Left lung (tissue), 10 donors: Measurements from ENCODE around the gene ADAMTS17. TPM values are rescaled to one million over a fixed set of nuclear protein-coding genes. Genes with fewer than 3 reads are reported as not detected.

Experiments used
- ATAC-seq: fragments of 200-7000 bp; cut with Tn5 transposase; one replicate; pipeline ENCODE4 v1.9.1; 2020; ENCODE audit warnings: moderate library complexity
- DNase-seq, 4 donors: peaks; one replicate each; pipeline ENCODE4 v3.0.0-alpha.2; 2013 to 2020
- H3K27ac ChIP-seq, 2 donors: fragments of 200-600 bp; sonication (generic) in 1 of 2; one replicate each; pipeline versions ENCODE4 v1.5.0 to v1.8.0; 2020 to 2021
- H3K27me3 ChIP-seq, 2 donors: fragments of 200-600 bp; sonication (generic) in 1 of 2; one replicate each; pipeline versions ENCODE4 v1.5.0 to v1.8.0; 2020 to 2021
- H3K36me3 ChIP-seq, 2 donors: fragments of 200-600 bp; sonication (generic) in 1 of 2; one replicate each; pipeline versions ENCODE4 v1.5.0 to v1.8.0; 2020 to 2021
- H3K4me1 ChIP-seq, 2 donors: fragments of 200-600 bp; one replicate each; pipeline ENCODE4 v1.8.0; 2021
- H3K4me3 ChIP-seq, 2 donors: fragments of 200-600 bp; sonication (generic) in 1 of 2; one replicate each; pipeline versions ENCODE4 v1.5.0 to v1.8.0; 2020 to 2021; ENCODE audit warnings: mild to moderate bottlenecking in 1 of 2
- H3K9me3 ChIP-seq, 2 donors: fragments of 200-600 bp; sonication (generic) in 1 of 2; one replicate each; pipeline versions ENCODE4 v1.5.0 to v1.8.0; 2020 to 2021
- CTCF ChIP-seq, 2 donors: fragments of 200-600 bp; sonication (generic) in 1 of 2; IDR thresholded peaks; one replicate each; pipeline versions ENCODE4 v1.5.0 to v1.8.0; 2021; ENCODE audit warnings: antibody characterized with exemption in 2 of 2
- intact Hi-C, 2 donors: fragments of 100-400 bp; cut with DNase I; formaldehyde crosslinking; loops; one replicate each; pipeline versions ENCODE4 v1.11.2 to v1.14.2; 2022
- polyA plus RNA-seq, 6 donors: library from polyadenylated mRNA; unstranded; fragments of 120-200 nt; gene quantifications; one replicate each; pipeline ENCODE4 v1.2.1, GENCODE V29; 2013; ENCODE audit not compliant: insufficient read length in 6 of 6
- total RNA-seq, 2 donors: library from RNA; stranded (reverse); fragmentation: NEBNext Ultra II Directional; extraction: Animal tissue kit (Norgen Biotek cat#: 25700); gene quantifications; one replicate each; pipeline ENCODE4 v1.2.1, GENCODE V29; 2021
- donor health status: DM: no; HTN: yes; CAD: no.
- donor health status: DM: no; HTN: no; CAD: no.

Gene ADAMTS17
- total and polyA plus RNA-seq, 8 donors = 2.0 to 3.9 (median 3.4) TPM

DNA sequence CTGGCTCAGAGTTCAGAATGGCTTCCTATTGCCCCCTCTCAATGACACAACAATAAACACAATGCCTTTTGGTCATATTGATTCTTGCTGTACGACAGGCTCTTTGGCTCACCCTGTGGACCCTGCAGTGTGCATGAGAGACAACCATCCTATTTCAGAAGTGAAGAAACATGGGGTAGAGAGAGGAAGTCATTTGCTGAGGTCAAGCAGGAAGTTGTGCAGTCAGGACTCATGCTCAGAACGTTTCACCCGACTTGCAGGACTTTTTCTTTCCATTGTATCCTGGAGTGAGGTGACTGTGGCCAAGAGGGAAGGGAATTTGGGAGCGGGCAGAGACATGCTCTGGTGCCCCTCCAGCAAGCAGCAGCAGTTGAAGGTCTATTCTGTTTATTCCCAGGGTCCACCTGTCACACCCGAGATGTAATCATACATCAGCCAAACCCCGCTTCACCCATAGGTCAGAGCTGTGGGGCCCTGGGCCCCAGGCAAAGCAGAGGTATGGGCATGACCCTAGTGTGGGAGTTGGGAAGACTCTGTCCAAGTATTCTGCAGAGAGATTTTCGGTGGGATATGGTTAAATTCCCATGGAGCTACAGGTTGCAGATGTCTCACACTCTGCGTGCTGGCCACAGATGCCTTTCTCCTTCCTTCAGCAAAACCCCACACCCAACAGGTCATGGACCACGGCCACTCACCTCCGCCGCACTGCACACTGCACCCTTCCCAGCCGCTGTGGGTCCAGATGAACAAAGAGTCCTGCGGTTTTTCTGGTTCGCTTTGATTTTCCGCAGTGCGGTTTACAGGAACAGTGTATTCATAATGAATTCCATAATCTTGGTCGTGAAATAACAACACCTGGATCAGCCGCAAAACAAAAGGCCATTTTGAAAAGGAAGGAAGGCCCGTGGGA is 290.6 kb downstream of the ADAMTS17 start:
- no peak for TF ChIP-seq CTCF (IDR thresholded peaks at IDR 0.05)
- Histone ChIP-seq H3K9me3 (peaks cover 0 to 12% of the 10 kb centered on the region in 2 donors), H3K27ac (no peak overlapping the region), H3K4me1 (no peaks in the 10 kb centered on the region), H3K36me3 (no peaks in the 10 kb centered on the region), H3K27me3 (no peaks in the 10 kb centered on the region), H3K4me3 (no peak overlapping the region)
- intact Hi-C loops = no loop called here
- no peak for ATAC-seq
- DNase-seq = no peak

- intact Hi-C loops = no loop called here
- Histone ChIP-seq H3K36me3 (no peaks in the 10 kb centered on the region), H3K27me3 (no peaks in the 10 kb centered on the region), H3K4me3 (no peak overlapping the region), H3K4me1 (no peaks in the 10 kb centered on the region), H3K27ac (no peak overlapping the region), H3K9me3 (peaks cover 0 to 12% of the 10 kb centered on the region in 2 donors)
- DNase-seq (no peak), ATAC-seq (no peak)
- no peak for TF ChIP-seq CTCF (IDR thresholded peaks at IDR 0.05)
These were observed 291.6 kb downstream of the ADAMTS17 start for GRCh38 chr15:100049936-100050876.

- H3K9me3 ChIP-seq = peaks cover 0 to 12% of the 10 kb centered on the region in 2 donors
- no peak overlapping the region for H3K27ac ChIP-seq
- no peaks in the 10 kb centered on the region for H3K36me3 ChIP-seq
- no peaks in the 10 kb centered on the region for H3K4me1 ChIP-seq
- ATAC-seq (no peak), DNase-seq (no peak)
- no peaks in the 10 kb centered on the region for H3K27me3 ChIP-seq
- H3K4me3 ChIP-seq = no peak overlapping the region
- intact Hi-C loops = no loop called here
- no peak for TF ChIP-seq CTCF (IDR thresholded peaks at IDR 0.05)
These were observed 292.3 kb downstream of the ADAMTS17 start for GRCh38 chr15:100049483-100049882.

DNA sequence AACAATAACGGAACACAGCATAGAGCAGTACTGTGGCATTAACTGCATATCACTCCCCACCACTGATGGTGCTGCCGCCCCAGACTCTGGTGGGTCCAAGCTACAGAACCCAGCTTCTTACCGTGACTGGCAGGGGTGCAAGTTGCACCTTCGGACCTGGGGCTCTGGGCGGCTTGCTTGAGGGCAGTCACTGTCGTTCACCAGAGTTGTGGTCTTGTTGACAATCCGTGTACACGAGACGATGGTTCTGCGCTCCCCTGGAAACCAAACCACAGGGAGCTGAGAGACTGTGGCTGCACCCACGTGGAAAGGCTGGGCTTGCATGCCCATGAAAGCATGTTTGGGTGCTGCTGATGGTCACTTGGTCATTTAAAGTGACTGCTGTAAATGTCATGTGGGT is 293.0 kb downstream of the ADAMTS17 start:
- Histone ChIP-seq H3K9me3 (peaks cover 0 to 12% of the 10 kb centered on the region in 2 donors), H3K36me3 (no peaks in the 10 kb centered on the region), H3K4me3 (no peak overlapping the region), H3K27ac (no peak overlapping the region), H3K4me1 (no peaks in the 10 kb centered on the region), H3K27me3 (no peaks in the 10 kb centered on the region)
- intact Hi-C loops = no loop called here
- DNase-seq (no peak), ATAC-seq (no peak)
- no peak for TF ChIP-seq CTCF (IDR thresholded peaks at IDR 0.05)

- no peak for TF ChIP-seq CTCF (IDR thresholded peaks at IDR 0.05)
- no peak overlapping the region for H3K4me3 ChIP-seq
- no peak for DNase-seq
- peak; percentile 34 for ATAC-seq
- no peak overlapping the region for H3K27ac ChIP-seq
- peaks cover 0 to 12% of the 10 kb centered on the region in 2 donors for H3K9me3 ChIP-seq
- H3K4me1 ChIP-seq = peaks cover 4 to 5% of the 10 kb centered on the region in 2 donors
- H3K36me3 ChIP-seq = no peaks in the 10 kb centered on the region
- H3K27me3 ChIP-seq = no peaks in the 10 kb centered on the region
- intact Hi-C loops = no loop called here
These were observed 298.1 kb downstream of the ADAMTS17 start for GRCh38 chr15:100043692-100044091.
